Mucosa of descending colon (tissue), 3 donors: ENCODE data around the gene PAK4. TPM values are rescaled to one million over a fixed set of nuclear protein-coding genes. Genes with fewer than 3 reads are reported as not detected.
A peak's percentile ranks its signal among the peaks of the same experiment; 100 is the strongest.

Experiments
- ATAC-seq: fragments of 200-7000 bp; cut with Tn5 transposase; one replicate; pipeline ENCODE4 v1.9.1; 2020; ENCODE audit warnings: mild to moderate bottlenecking, moderate library complexity
- DNase-seq, 3 donors: peaks; one replicate each; pipeline ENCODE4 v3.0.0-alpha.2; 2020
- H3K36me3 ChIP-seq: fragments of 200-600 bp; one replicate; pipeline ENCODE4 v1.8.0; 2021; ENCODE audit warnings: low read depth, mild to moderate bottlenecking
- H3K4me1 ChIP-seq: fragments of 200-600 bp; one replicate; pipeline ENCODE4 v1.8.0; 2021; ENCODE audit warnings: low read depth, mild to moderate bottlenecking
- H3K4me3 ChIP-seq: fragments of 200-600 bp; one replicate; pipeline ENCODE4 v1.8.0; 2021; ENCODE audit warnings: mild to moderate bottlenecking
- H3K9me3 ChIP-seq: fragments of 200-600 bp; one replicate; pipeline ENCODE4 v1.8.0; 2021; ENCODE audit warnings: mild to moderate bottlenecking
- CTCF ChIP-seq: fragments of 200-600 bp; IDR thresholded peaks from one replicate; pipeline ENCODE4 v1.8.0; 2022; ENCODE audit warnings: antibody characterized with exemption, mild to moderate bottlenecking
- intact Hi-C, 2 donors: fragments of 100-400 bp; cut with DNase I in 1 of 2; cut with micrococcal nuclease in 1 of 2; formaldehyde crosslinking; loops; one replicate each; pipeline versions ENCODE4 v1.11.0 to v1.11.1; 2022; cut with DNase I, micrococcal nuclease
- total RNA-seq, 3 donors: library from RNA; stranded (reverse); fragmentation: NEBNext Ultra II Directional in 2 of 3; extraction: Animal tissue kit (Norgen Biotek cat#: 25700) in 2 of 3; gene quantifications; one replicate each; pipeline versions ENCODE4 v1.2.1 to v1.2.4, GENCODE V29; 2021 to 2023
- donor health status: DM: no; HTN: no; CAD: no; lungs with moderate emphysema.
- donor health status: DM: no; HTN: no; CAD: no.
- donor health status: DM: no; HTN: yes; CAD: no.

Gene PAK4
- total RNA-seq, 3 donors from 2014 or later, result 54.4 to 116 (median 76.5) TPM

DNA sequence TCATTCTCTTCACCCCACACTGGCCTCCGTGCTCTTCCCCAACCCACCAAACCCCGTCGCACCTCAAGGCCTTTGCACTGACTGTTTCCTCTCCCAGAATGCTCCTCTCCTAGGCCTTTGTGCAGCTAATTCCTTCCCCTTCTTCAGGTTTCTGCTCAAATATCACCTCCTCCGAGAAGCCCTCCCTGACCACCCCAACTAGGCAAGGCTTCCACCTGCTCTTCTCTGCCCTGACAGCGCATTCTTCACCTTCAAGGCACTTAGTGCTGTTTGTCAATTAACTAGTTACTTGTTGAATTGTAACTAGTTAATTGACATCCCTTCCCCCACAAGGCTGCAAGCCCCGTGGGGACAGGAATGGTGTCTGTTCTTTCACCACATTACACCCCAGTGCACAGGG, 63.4 kb downstream of the PAK4 start:
- DNase-seq (no peak), ATAC-seq (no peak)
- TF ChIP-seq CTCF, result no peak
- intact Hi-C loops, result loop anchor here in 1 of 2 donors (5.0 kb wide), 1 partner anchor 67 kb away; no protein-coding TSS in a partner anchor
- Histone ChIP-seq H3K36me3 (no peaks in the 10 kb centered on the region), H3K9me3 (no peaks in the 10 kb centered on the region), H3K4me1 (no peaks in the 10 kb centered on the region), H3K4me3 (no peak overlapping the region)

DNA sequence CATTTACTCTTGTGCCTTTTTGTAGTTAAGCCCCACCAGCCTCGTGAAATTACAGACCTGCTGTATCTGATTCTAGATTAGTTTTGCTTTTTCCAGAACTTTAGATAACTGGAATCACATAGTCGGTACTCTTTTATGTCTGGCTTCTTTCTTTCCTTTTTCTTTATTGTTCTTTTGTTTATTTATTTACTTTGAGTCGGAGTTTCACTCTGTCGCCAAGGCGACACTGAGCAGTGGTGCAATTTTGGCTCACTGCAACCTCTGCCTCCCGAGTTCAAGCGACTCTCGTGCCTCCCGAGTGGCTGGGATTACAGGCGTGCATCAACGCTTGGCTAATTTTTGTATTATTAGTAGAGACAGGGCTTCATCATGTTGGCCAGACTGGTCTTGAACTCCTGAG, 65.2 kb downstream of the PAK4 start:
- H3K4me1 ChIP-seq, result no peaks in the 10 kb centered on the region
- no peaks in the 10 kb centered on the region for H3K36me3 ChIP-seq
- H3K4me3 ChIP-seq, result no peak overlapping the region
- intact Hi-C loops, result no loop called here
- no peak for TF ChIP-seq CTCF
- DNase-seq, result no peak
- H3K9me3 ChIP-seq, result no peaks in the 10 kb centered on the region
- ATAC-seq, result no peak

DNA sequence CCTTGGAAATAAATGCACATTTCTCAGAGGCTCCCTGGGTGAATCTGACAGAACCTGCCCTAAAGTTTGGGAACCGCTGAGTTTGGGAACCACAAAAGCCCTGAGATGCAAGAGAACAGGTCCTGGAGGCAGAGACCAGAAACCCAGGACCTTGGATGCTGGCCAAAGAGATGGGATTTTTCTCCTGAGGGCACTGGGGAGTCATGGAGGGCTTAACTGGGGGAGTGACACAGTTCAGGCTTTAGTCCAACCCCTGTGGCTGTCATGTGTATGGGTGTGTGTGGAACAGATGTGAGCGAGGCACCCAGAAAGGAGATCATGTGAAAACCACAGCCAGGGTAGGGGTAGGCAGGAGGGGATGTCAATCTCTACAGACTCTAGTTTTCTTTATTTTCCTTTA, 67.3 kb downstream of the PAK4 start:
- no peaks in the 10 kb centered on the region for H3K36me3 ChIP-seq
- TF ChIP-seq CTCF, result no peak
- DNase-seq (no peak), ATAC-seq (no peak)
- intact Hi-C loops, result no loop called here
- no peak overlapping the region for H3K4me3 ChIP-seq
- H3K9me3 ChIP-seq, result no peaks in the 10 kb centered on the region
- H3K4me1 ChIP-seq, result no peaks in the 10 kb centered on the region

- ATAC-seq (peak; percentile 74), DNase-seq (no peak)
- no peaks in the 10 kb centered on the region for H3K9me3 ChIP-seq
- TF ChIP-seq CTCF, result no peak
- no peaks in the 10 kb centered on the region for H3K4me1 ChIP-seq
- intact Hi-C loops, result no loop called here
- no peaks in the 10 kb centered on the region for H3K36me3 ChIP-seq
- no peak overlapping the region for H3K4me3 ChIP-seq
Observed at GRCh38 chr19:39193803-39194202, 68.2 kb downstream of the PAK4 start.

- no peaks in the 10 kb centered on the region for H3K36me3 ChIP-seq
- DNase-seq (no peak), ATAC-seq (no peak)
Observed at GRCh38 chr19:39194832-39195542, 69.4 kb downstream of the PAK4 start.

More at GRCh38 chr19:39194832-39195542, 69.4 kb downstream of the PAK4 start:
- H3K4me1 ChIP-seq, result no peaks in the 10 kb centered on the region
- intact Hi-C loops, result no loop called here
- no peaks in the 10 kb centered on the region for H3K9me3 ChIP-seq
- no peak overlapping the region for H3K4me3 ChIP-seq
- no peak for TF ChIP-seq CTCF
